GM10248 (cell line): ENCODE results near the gene INPP5E.

Experiments
- CTCF ChIA-PET: fragments of 300-600 bp; sonication (Branson Sonifier 250); formaldehyde crosslinking; extraction: SDS; loops from one replicate; lab custom pipeline; 2021; ENCODE audit warnings: antibody characterized with exemption; lab: Yijun Ruan, JAX
- POLR2A ChIA-PET: fragments of 350-650 bp; sonication (Branson Sonifier 250); formaldehyde crosslinking; extraction: SDS; loops from one replicate; lab custom pipeline; 2020; ENCODE audit warnings: antibody characterized with exemption; lab: Yijun Ruan, JAX
- DNase-seq: peaks from one replicate; pipeline ENCODE4 v3.0.0; 2012; ENCODE audit errors: extremely low spot score
- TF ChIP-seq, protein P1 (sequence below): IDR thresholded peaks from 2 replicates; pipeline ENCODE4 v1.5.1; 2012; ENCODE audit warnings: mild to moderate bottlenecking, low read depth; ENCODE audit errors: extremely low read depth, missing control alignments, control extremely low read depth

Gene INPP5E

GRCh38 chr9:136387217-136387616 is 52.4 kb downstream of the INPP5E start:
- no peak for DNase-seq
- POLR2A ChIA-PET: no interaction called here
- TF ChIP-seq, protein P1, sequence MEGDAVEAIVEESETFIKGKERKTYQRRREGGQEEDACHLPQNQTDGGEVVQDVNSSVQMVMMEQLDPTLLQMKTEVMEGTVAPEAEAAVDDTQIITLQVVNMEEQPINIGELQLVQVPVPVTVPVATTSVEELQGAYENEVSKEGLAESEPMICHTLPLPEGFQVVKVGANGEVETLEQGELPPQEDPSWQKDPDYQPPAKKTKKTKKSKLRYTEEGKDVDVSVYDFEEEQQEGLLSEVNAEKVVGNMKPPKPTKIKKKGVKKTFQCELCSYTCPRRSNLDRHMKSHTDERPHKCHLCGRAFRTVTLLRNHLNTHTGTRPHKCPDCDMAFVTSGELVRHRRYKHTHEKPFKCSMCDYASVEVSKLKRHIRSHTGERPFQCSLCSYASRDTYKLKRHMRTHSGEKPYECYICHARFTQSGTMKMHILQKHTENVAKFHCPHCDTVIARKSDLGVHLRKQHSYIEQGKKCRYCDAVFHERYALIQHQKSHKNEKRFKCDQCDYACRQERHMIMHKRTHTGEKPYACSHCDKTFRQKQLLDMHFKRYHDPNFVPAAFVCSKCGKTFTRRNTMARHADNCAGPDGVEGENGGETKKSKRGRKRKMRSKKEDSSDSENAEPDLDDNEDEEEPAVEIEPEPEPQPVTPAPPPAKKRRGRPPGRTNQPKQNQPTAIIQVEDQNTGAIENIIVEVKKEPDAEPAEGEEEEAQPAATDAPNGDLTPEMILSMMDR: no peak
- CTCF ChIA-PET: interaction anchor here (0.7 to 1.6 kb wide), 4 partner anchors 9 to 14 kb away, joined by 3 to 4 read pairs (median 4); no protein-coding TSS in a partner anchor

DNA sequence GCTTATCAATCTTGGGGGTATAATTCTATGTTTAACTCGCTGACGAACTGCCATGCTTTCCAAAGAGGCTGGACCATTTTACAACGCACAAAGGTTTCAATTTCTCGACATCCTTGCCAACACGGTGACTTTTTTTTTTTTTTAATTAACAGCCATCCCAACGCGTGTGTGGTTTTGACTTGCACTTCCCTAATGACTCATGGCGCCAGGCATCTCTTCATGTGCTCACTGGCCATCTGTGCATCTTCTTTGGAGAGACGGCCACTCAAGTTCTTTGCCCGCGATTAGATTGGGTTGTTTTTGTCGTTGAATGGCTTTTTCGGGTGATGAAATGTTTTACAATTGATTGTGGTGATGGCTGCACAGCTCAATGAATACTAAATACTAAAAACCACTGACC is 53.6 kb downstream of the INPP5E start:
- POLR2A ChIA-PET: interaction anchor here (0.6 kb wide), 2 partner anchors 13 to 117 kb away, joined by 4 read pairs; no protein-coding TSS in a partner anchor
- CTCF ChIA-PET: interaction anchor here (3.0 kb wide), 1 partner anchor 23 kb away, joined by 7 read pairs; the partner anchor contains the start of gene DNLZ
- TF ChIP-seq, protein P1: no peak
- DNase-seq: no peak

GRCh38 chr9:136385015-136385414 is 54.6 kb downstream of the INPP5E start:
- POLR2A ChIA-PET: no interaction called here
- CTCF ChIA-PET: interaction anchor here (1.4 to 3.0 kb wide), 2 partner anchors 21 to 22 kb away, joined by 4 to 7 read pairs; partner anchors contain the start of gene DNLZ
- DNase-seq: no peak

DNA sequence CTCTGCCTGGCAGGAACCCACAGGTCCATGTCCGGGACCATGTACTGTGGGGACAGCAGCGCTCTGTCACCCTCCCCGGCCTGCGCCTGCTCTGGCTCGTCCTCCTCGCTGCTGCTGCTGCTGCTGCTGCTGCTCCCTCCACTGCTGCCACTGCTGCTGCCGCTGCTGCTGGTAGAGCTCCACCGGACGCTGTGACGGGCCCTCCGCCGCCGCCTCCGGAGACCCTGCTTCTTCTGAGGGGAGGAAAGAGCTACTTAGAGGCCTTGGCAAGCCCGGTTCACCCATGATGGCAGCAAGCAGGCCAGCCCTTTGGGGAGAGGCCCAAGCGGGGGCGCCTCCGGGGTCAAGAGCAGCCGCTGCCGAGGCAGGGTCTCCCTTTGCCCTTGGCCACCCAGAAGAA is 56.2 kb downstream of the INPP5E start:
- ChIA-PET CTCF (interaction anchor here (3.0 to 3.2 kb wide), 2 partner anchors 20 to 21 kb away, joined by 7 to 18 read pairs; partner anchors contain the start of gene DNLZ), POLR2A (no interaction called here)
- DNase-seq: no peak
- TF ChIP-seq, protein P1: no peak

More at GRCh38 chr9:136385015-136385414, 54.6 kb downstream of the INPP5E start:
- TF ChIP-seq, protein P1: no peak

DNA sequence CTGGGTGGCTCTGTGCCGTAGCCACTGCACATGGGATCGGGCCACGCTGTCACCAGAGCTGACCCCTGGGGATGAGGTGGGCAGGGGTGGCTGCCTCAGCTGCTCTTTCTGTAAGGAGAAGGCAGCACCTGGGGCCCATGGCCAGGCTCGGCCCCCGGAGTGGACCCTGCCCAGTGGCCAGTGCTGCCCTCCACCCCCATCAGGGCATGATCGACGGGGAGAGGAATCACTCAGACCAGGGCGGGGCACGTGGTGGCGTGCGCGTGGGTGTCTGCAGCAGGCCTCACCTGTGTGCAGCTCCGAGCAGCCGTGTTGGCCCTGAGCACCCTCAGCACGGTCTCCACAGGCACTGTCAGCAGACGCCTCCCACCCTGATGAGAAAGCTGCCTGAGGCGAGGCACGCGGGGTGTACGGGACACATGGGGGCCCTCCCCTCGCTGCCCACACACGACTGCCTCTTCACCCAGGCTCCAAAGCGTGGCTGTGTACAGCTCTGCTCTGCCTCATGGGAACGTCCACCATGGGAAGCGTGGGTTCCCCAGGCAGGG is 57.6 kb downstream of the INPP5E start:
- ChIA-PET CTCF (interaction anchor here (3.2 kb wide), 1 partner anchor 19 kb away, joined by 18 read pairs; the partner anchor contains the start of gene DNLZ), POLR2A (no interaction called here)
- TF ChIP-seq, protein P1: no peak
- DNase-seq: no peak

GRCh38 chr9:136381311-136381710 is 58.3 kb downstream of the INPP5E start:
- ChIA-PET CTCF (interaction anchor here (0.7 to 3.2 kb wide), 3 partner anchors 18 to 25 kb away, joined by 3 to 18 read pairs (median 3); partner anchors contain the start of gene DNLZ), POLR2A (no interaction called here)

More at GRCh38 chr9:136381311-136381710, 58.3 kb downstream of the INPP5E start:
- DNase-seq: no peak
- TF ChIP-seq, protein P1: no peak
